ENCODE data around the gene GPR78.

GPR78 gene

DNA sequence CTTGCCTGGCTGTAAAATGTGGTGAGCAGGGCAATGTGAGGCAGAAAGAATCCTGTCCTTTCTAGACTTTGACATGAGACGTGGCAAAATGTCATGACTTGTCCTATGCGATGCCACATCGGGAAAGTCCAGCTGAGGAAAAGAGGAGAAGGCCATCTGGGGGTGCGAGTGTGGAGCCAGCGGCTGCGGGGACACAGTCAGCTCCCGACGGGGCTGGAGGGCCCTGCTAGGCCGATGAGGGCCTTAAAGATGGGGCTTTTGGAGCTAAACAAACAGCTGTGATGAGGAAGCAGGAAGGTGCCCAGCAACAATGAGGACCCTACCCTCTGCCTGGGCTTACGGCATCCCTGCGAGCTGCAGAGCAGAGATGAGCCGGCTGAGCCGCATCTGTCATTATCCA, 20.1 kb downstream of the GPR78 start:
- no peak for DNase-seq (ENCODE audit: low read depth)

DNA sequence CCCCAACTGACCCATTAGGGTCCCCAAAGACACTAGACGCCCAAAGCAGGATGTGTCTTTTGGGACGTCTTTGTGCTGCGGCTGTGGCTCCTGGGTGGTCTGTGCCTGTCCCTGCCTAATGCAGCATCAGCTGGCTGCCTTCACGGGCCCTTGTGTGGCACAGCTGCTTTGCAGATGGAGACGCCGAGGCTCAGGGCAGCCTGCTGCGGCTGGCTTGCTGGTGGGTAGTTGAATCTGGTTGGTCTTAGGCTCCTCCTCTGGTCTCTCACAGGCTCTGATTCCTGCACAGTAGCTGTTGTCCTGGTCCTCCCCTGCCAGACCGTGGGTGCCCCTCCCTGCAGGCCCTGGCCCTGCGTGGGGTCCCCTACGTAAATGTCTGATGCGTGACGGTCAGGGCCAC, 20.5 kb downstream of the GPR78 start:
- no peak for DNase-seq (ENCODE audit: low read depth)

DNA sequence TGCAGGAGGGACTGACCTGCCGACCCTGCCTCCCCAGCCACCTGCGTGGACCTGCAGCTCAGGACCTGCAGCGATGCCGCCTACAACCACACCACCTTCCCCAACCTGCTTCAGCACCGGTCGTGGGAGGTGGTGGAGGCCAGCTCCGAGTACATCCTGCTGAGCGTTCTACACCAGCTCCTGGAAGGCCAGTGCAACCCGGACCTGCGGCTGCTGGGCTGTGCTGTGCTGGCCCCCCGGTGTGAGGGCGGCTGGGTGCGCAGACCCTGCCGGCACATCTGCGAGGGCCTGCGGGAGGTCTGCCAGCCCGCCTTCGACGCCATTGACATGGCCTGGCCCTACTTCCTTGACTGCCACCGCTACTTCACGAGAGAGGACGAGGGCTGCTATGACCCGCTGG, 20.9 kb downstream of the GPR78 start:
- DNase-seq (ENCODE audit: low read depth) = no peak

DNA sequence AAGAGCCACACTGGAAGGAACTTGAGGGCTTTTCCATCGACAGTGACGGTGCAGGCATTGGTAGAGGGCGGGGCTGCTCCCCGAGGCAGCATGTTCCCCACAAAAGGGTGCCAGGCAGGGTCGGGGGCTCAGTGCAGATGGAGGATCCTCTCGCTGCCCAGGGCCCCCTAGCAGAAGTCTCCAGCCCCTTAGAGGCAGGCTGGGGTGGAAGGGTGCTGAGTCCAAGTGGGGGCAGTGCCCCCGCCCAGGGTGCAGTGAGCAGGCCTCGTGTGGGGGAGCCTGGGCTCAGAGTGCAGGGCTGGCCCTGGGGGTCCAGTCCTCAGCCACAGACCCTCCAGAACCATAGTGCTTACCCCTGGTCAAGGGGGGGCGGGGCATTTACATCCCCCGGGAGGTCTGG, 21.4 kb downstream of the GPR78 start:
- DNase-seq (ENCODE audit: low read depth) = no peak

DNA sequence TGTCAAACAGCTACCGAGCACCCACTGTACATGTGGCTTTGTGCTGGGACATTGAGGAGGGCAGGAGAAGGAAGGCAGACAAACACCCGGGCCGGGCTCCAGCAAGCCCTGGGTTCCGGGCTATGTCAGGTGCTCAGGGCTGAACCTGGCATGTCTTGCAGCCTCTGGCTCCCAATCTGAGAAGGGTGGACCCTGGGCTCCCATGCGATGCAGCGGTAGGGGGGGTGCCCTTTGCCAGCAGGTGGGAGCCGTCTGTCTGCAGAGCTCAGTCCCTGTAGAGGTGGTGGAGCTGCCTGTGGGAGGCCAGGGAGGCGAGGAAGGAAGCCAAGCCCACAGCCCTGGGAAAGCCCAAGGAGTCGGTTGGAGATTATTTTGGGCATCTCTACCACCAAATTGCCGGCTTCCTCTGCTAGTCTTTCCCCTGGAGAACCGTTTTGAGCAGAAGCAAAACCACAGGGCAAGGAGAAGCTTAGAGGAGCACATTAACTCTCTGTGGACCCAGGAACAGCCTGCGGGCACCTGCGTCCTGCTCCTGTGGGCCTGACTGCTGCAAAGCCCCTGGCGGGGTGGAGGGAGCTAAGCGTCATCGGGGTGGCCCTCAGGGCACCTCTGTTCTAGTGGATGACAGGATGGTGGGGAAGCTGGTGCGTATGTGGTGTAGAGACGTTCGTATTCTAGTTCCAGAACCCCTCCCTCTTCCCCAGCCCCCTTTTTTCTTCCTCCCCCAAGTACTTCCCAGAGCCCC, 22.7 kb downstream of the GPR78 start:
- no peak for DNase-seq (ENCODE audit: low read depth)

GRCh38 chr4:8603931-8604330, 23.7 kb downstream of the GPR78 start:
- DNase-seq (ENCODE audit: low read depth) = no peak

DNA sequence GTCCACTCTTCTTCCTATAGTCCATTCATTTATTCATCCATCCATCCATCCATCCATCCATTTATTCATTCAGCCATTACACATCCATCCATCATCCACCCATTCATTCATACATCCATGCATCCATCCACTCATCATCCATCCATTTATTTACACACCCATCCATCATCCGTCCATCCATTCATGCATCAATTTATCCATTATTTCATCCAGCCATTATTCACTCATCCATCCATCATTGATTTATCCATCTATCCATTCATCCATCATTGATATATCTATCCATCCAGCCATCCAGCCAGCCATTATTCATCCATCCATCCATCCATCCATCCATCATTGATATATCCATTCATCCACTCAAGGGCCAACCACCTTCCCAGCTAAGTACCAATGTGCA, 25.1 kb downstream of the GPR78 start:
- DNase-seq (ENCODE audit: low read depth) = no peak

DNA sequence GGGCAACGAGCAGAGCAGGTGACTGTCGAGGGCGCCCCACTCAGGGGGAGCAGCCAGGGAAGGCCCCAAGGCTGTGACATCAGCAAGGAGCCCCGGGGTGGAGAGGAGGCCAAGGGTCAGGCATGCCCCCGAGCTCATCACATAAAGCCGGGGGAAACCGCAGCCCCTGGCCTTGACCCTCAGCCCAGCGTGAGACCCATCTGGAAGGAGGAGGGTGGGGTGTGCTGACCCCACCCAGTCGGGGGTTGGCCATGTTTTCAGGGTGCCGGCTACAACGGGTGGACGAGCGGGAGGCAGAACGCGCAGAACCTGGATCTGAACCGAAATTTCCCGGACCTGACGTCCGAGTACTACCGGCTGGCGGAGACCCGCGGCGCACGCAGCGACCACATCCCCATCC, 26.3 kb downstream of the GPR78 start:
- no peak for DNase-seq (ENCODE audit: low read depth)

DNA sequence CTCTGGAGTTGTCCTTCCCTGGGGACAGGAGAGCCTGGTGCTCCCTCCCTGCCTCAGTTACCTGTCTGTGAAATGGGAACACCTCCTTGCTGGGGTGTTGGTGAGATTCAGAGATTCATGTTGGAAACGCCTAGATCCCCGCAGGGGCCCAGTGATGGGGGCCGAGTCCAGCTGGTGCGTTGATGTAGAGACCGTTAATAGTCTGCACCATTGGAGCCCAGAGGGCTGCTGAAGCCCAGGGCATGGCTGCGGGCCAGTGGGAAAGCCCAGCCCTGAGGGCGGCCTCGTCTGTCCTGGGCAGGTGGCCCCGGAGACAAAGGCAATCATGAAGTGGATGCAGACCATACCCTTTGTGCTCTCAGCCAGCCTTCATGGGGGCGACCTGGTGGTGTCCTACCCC, 26.8 kb downstream of the GPR78 start:
- DNase-seq (ENCODE audit: low read depth) = no peak

GRCh38 chr4:8607603-8608481, 27.6 kb downstream of the GPR78 start:
- DNase-seq (ENCODE audit: low read depth) = peak; percentile 15

- no peak for DNase-seq (ENCODE audit: low read depth)
Measured at GRCh38 chr4:8608714-8609391, 28.7 kb downstream of the GPR78 start.

DNA sequence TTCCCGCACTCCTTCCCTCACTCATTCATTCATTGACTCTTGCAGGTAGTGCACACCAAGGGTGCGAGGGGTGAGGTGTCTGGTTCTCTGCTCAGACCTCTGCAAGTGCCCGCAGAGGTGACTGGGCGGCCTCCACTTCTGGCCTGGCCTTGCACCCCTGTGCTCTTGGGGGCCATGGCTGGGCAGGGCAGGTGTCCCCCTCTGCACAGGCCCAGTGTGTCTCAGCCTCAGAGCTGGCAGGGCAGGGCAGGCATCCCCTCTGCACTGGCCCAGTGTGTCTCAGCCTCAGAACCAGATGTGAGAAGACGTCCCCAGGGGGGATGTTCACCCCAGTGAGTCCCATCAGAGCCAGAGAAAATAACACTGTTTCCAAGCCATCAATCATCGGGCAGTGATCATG, 29.2 kb downstream of the GPR78 start:
- no peak for DNase-seq (ENCODE audit: low read depth)

GRCh38 chr4:8609824-8610350, 29.7 kb downstream of the GPR78 start:
- DNase-seq (ENCODE audit: low read depth) = no peak

GRCh38 chr4:8610858-8611616, 30.8 kb downstream of the GPR78 start:
- DNase-seq (ENCODE audit: low read depth) = no peak

GRCh38 chr4:8612646-8613045, 32.5 kb downstream of the GPR78 start:
- no peak for DNase-seq (ENCODE audit: low read depth)

DNA sequence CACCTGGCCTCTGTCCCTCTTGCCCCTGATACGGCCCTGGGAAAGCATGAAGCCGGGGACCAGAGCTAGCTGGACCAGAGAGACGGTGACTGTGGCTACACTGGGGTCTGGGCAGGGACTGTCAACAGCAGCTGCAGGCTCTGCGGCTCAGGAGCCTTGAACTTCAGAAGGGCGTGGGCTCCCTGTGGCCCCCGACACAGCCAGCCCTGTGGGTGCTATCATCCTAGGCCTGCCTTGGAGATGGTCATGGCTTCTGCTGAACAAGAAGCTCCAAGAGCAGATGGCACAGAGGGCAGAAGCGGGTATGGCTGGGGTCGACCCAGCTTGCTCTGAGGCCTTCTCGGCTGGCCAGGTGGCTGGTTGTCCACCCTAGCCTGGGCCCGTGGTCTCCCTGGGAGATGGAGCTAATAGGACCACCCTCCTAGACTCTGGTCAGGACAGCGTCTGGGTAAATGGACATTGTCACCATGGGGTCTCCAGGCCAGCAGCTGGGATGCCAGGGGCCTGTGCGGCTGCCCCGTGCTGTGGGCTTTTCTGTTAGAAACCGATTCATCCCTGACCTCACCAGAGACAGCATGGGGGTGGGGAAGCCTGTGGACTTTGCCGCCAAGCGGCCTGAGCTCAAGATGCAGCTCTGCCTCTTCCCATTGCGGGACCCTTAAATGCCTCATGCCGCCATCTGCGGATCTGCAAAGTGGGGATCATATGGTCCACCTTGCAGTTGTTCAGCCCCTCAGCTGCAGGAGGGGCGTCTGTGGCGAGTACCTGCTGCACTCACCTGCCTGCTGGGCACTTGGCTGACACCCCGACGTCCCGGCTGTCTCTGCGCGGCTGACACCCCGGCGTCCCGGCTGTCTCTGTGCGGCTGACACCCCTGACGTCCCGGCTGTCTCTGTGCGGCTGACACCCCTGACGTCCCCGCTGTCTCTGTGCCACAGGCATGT, 33.5 kb downstream of the GPR78 start:
- DNase-seq (ENCODE audit: low read depth) = no peak

DNA sequence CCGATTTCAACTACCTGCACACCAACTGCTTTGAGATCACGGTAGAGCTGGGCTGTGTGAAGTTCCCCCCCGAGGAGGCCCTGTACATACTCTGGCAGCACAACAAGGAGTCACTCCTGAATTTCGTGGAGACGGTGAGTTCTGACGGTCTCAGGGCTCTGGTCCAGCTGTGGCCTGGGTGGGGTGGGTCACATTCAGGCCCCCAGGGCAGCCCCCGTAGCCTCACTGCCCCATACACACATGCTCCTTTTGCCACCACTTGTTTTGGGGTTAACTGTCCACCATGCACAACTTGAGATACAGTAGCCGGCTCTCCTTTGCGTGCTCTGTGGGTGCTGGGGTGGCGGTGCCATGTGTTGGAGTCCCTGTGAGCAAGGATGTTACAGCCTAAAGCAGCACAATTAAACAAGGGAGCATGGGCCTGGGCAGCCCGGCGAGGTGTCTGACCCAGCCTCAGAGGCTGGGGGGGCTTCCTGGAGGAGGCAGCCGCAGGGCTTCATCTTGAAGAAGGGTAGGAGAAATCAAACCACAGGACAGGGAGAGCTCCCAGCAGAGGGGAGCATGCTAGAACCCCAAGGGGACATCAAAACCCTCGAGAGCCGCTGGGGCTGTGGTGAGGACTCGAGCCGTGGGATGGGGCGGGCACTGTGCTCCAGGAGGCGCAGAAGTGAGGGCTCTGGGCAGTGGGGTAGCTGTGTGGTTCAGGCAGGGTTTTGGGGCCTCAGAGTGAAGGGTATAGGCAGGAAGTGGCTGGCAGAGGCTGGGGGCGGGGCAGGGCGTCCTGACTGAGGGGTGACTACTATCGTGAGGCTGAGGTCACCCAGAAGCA, 34.4 kb downstream of the GPR78 start:
- no peak for DNase-seq (ENCODE audit: low read depth)

DNA sequence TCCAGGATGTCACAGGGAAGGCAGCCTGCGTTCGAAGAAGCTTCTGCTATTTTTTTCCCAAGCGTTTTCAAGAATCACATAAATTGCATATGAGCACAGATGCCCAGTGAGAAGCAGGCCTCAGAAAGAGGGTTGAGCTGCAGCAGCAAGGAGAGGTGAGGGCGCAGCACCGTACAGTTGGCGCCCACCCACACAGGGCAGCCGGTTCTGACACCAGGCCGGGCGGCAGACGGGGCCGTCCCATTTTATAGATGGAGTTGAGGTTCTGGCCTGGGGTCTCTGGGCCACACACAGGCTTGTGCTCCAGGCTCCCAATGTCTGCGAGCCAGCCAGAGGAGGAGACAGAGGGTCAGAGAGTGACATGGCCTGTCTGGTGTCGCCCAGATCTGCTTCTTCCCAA, 35.2 kb downstream of the GPR78 start:
- DNase-seq (ENCODE audit: low read depth) = no peak

DNA sequence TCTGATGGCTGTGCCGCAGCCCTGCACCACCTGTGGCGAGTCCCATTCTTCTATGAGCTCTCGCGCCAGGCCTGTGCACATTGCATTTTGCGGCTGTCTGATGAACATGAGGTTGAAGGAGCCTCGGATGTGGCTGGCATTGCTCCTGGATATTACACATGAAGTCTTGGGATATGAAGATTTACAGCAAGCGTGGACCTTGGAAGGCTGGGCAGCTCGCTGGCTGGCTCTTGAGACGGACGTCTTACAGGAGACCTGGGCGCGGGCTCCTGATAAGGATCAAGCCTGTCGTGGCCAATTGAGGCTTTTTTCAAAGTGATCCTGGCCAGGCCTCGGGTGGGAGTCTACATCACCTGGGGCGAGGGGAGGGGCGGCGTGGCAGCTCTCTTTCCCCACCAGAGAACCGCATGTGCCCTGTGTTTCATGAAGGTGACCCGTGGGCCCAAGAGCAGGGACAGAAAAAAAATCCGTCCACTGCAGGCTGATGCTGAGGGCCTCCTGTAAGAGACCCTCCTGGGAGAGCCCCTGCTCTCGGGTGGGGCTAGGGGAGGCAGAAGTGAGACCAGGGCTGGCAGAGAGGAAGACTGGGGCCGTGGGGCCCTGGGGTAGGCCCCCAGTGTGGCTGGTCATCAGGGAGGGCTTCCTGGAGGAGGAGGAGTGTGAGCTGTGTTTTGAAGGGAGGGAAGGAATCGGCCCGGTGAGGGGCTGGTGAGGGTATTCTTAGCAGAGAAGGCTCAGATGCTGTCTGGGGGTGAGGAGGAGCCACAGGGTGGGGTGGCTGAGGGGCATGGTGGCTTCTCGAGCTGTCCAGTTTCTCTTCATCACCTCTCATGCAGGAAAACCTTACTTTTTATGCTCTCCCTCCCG, 36.0 kb downstream of the GPR78 start:
- DNase-seq (ENCODE audit: low read depth) = no peak

All from T follicular helper cell (primary cell).